ENCODE results near the gene EOLA2.
"Not testable (repeated sequence)": the region's sequence is repeated elsewhere in the genome, so short reads cannot be mapped to it uniquely, and the experiment has no call there.

DNA sequence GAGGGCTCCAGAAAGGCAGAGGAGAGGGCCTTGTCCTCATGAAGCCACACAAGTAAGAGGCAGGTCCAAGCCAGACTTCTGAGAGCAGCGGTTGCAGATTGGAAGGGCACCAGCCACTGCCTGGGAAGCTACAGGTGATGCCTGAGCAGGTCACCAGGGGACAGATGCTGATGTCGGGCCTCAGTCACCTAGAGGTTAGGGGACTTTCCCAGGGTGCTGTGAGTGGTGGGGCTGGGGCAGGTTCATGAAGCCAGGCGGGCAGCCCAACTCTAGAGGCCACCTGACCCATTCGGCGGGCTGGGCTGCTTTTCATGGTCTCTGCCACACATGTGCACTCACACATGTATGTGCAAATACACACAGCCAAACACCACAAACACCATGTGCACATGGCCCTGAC lies 5.3 kb downstream of the EOLA2 start:
- TF ChIP-seq EZH2phosphoT487, EZH2 (IDR thresholded peaks at IDR 0.05): not testable (repeated sequence)
- TF ChIP-seq, protein P1, sequence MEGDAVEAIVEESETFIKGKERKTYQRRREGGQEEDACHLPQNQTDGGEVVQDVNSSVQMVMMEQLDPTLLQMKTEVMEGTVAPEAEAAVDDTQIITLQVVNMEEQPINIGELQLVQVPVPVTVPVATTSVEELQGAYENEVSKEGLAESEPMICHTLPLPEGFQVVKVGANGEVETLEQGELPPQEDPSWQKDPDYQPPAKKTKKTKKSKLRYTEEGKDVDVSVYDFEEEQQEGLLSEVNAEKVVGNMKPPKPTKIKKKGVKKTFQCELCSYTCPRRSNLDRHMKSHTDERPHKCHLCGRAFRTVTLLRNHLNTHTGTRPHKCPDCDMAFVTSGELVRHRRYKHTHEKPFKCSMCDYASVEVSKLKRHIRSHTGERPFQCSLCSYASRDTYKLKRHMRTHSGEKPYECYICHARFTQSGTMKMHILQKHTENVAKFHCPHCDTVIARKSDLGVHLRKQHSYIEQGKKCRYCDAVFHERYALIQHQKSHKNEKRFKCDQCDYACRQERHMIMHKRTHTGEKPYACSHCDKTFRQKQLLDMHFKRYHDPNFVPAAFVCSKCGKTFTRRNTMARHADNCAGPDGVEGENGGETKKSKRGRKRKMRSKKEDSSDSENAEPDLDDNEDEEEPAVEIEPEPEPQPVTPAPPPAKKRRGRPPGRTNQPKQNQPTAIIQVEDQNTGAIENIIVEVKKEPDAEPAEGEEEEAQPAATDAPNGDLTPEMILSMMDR (IDR thresholded peaks at IDR 0.05): not testable (repeated sequence)
